NB4 (cell line): ENCODE measurements around the gene RASA2.

ENCODE experiments used
- CTCF ChIP-seq: IDR thresholded peaks from one replicate; pipeline ENCODE4 v1.5.1; 2012; ENCODE audit warnings: low read depth, low read length
- MYC ChIP-seq: IDR thresholded peaks from 2 replicates; pipeline ENCODE4 v1.6.1; 2011; ENCODE audit warnings: low read depth, low read length
- POLR2A ChIP-seq: IDR thresholded peaks from 2 replicates; pipeline ENCODE4 v1.6.1; 2011; ENCODE audit warnings: mild to moderate bottlenecking; ENCODE audit not compliant: insufficient read length; ENCODE audit errors: extremely low read depth

DNA sequence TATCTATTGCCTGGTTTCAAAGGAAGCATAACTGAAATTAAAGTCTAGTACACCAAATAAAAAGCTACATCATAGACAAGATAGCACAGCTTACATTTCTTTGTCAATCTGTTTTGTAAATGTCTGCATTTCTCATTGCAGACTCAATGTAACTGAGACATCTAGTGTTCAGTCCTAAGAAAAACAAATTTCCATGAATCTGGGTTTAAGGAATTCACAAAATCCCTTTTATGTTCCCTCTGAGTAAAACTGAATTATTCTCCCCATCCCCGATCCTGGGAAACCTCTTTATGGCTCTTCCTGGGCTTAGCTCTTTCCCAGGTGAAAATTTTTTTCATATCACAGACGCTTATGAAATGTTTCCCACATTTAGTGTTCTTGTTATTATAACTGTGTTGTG lies 21.6 kb upstream of the RASA2 start:
- TF ChIP-seq CTCF (no peak), MYC (no peak), POLR2A (no peak)
